Activated CD8-positive, alpha-beta memory T cell treated with anti-CD3 and anti-CD28 coated beads, Interleukin-2, amount 50 U/mL, for 1 hour (primary cell): ENCODE measurements around the gene C20orf204.

ENCODE experiments used
- DNase-seq: peaks from one replicate; pipeline ENCODE4 v3.0.0-alpha.2; 2020; ENCODE audit errors: extremely low read depth

Gene C20orf204

DNA sequence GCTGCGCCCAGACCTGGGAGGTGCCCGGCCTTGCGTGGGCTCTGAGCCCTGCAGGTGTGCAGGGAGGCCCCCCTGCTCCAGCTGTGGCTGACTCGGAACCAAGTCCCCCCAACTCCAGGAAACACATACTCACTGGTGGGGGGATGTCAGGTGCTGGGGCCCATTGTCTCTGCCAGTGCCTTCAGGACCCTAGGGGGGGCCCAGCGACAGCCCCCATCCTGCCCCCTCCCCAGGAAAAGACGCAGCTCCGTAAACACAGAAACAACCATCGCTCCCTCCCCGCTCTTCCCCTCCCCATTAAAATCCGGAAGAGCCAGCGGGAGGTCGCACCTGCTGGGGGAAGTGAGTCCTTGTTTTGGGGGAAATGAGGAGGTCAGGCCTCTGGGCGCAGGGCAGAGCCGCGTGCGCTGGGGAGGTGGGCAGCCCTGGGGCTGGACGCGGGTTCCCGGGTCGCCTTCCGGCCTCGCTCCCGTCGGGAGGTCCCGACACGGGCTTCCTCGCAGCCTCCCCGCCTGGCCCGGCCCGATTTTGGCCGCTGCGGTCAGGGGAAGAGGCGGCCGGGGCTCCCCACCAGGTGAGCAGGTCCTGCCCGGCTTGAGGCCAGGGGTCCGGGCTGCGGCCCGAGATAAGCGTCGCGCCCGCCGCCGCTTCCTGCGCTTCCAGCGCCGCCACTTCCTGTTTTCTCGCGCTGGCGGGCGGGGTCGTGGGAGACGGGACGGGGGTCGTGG lies 6.2 kb downstream of the C20orf204 start:
- no peak for DNase-seq

DNA sequence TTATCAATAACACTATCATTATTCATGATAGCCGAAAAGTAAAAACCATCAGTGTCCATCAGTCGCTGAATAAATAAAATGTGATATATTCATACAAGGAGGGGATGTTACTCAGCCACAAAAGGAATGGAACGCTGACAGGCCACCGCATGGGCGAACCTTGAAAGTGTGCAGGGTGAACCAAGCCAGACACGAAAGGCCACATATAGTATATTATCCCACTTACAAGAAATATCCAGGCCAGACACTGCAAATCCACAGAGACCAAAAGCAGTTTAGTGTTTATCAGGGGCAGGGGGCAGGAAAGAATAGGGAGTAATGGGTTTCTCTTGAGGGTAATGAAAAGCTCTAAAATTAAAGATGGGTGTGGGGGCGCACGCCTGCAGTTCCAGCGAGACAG lies 7.8 kb downstream of the C20orf204 start:
- no peak for DNase-seq

DNA sequence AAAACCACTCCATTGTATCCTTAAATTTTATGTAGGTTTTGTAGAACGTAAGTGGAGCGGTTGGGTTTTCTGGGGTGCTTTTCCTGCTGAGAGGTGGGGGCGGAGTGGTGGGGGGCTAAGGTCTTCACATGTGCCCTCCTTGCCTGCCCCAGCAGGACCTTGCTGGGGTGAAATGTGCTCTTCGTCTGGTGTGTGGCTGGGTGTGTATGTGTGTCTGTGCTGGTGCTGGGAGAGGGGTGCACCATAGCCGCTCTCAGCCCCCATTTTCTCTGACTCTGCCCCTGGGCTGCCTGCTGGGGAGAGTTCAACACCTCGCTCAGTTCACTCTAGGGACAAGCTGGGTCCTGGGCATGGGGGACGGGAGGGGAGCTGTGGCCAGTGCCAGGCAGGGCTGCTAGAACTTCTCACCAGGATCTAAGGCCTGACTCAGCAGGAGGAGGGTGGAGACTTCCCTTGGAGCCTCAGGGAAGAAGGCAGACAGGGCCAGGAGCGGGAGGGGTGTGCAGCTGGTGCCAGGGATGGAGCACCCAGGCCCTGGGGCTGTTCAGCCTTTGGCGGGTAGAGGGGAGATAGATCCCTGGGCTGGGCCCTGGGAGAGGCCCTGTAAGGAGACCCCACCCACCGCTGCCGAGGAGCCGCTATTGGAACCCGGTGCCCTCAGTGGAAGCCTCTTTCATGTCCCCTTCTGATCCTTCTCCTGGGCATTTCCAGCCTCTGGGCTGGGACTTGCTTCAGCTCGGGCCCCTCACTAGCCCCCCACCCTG lies 8.7 kb downstream of the C20orf204 start:
- no peak for DNase-seq

DNA sequence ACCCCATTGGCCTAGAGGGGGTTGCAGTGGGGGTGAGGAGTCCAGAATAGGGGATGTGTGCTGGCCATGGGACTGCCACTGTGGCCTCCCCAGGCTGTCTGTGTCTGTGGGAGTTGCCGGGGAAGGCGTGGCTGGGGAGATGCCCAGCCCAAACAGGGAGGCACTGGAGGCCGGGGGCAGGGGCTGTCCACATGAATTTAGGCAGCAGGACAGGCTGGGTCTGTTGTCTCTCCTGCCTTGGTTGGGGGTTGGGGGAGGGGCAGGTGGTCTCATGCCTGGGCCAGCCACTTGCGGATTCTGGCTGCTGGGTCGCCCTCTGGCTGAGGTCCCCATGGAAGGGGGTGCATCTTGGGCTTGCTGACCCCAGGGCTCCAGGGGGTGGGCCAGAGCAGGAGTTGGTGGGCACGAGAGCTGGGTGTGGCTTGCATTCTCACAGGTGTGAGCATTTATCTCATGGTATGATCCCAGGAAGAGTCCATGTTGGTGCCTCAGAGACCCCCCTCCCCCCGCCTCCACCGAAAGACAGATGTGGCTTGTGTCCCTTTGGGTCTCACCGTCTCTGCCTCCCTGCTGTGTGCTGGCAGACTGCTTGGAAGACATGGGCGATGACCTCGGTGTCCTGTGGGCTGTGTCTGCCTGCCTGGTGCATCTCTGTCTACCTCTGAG lies 9.5 kb downstream of the C20orf204 start:
- no peak for DNase-seq

DNA sequence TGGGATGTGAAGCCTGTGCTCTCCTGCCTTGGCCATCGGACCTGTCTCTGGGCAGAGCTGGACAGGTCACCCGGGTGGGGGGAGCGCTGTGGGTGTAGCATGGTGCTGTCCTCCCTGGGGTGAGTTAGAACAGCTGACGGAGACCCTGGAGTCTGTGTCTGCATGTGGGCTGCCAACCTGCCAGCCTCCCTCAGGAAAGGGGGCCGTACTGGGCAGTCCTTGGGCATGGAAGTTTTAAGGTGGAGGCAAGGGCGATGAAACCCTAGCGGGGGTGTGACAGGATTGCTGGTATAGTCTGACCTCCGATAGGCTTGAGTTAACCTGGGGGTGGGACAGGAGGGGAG lies 11.0 kb downstream of the C20orf204 start:
- DNase-seq: no peak

DNA sequence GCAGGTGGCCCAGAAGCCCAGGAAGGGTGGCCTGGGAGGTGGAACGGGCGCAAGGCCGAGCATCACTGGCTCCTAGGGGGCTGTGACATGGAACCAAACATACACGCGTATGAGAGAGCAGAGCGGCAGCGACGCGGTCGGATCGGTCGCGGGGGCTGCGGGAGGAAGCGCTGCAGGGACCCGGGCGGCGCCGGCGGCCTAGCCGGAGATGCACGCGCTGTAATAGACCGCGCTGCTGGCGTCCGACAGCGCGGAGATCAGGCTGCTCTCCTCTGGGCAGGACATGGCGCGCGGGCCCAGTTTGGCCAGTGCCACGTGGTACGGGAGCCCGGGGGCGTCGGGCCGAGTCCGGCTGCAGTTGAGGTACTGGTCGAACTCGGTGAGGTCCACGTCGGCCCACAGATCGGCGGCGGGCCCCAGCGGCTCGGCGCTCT lies 12.0 kb downstream of the C20orf204 start:
- DNase-seq: no peak

DNA sequence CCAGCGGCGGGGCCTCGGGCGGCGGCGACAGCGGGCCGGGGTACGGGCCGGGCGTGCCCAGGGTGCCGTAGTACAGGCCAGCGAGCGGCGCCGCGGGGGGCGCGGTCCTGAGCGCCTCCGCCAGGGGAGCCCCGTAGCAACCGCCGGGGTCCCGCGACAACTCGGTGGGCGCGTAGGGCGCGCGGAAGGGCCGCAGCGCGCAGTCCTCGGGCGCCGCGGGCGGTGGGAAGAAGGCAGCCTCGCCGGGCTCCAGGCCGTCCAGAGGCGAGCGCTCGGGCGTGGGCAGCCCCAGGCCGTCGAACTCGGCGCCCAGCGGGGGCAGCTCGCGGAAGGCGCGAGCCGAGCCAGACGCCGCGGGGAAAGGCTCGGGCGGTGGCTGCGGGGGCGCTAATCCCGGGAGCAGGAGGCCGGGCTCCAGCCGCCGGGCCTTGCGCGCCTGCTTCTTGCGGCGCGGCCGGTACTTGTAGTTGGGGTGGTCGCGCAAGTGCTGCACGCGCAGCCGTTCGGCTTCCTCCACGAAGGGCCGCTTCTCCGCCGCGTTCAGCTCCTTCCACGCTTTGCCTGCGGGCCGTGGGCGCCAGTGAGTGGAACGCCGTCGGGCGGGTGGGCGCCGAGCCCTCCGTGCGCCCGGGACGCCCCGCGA lies 12.5 kb downstream of the C20orf204 start:
- no peak for DNase-seq

DNA sequence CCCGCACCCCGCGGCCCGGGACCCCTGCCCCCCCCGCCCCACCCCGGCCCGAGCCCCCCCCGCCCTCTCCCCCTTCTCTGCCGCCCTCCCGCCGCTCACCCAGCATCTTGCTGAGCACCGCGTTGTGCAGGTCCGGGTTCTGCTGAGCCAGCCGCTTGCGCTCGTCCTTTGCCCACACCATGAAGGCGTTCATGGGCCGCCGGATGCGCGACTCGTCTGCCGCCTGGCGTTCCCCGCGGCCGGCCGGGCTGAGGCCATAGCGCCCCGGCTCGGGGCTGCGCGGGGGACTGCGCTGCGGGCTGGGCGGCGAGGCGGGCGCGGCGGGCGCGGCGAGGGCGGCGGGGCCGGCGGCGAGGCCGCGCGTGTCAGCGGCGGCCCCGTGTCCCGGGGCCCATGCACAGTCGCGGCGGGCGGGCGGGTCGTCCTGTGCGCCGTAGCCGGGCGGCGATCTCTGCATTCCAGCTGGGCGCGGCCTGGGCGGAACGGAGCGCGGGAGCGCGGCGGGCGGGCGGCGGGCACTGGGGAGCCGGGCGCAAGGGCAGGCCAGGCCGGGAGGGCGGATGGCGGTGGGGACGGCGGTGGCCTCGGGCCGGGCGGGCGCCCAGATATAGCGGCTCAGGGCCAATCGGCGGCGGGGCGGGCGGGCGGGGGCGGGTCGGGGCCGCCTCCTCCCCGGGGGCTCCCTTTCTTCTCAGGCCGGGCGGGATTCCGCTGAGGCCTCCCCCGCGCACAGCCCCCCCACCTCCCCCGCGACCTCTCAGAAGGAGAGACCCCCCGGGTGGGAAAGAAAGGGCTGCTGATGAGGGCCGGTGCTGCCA lies 13.3 kb downstream of the C20orf204 start, which contains the start of gene SOX18:
SOX18 (minus strand) TSS at position 580 of the 818 bp plus-strand sequence; CDS start at position 457, 123 bp downstream.
- no peak for DNase-seq

DNA sequence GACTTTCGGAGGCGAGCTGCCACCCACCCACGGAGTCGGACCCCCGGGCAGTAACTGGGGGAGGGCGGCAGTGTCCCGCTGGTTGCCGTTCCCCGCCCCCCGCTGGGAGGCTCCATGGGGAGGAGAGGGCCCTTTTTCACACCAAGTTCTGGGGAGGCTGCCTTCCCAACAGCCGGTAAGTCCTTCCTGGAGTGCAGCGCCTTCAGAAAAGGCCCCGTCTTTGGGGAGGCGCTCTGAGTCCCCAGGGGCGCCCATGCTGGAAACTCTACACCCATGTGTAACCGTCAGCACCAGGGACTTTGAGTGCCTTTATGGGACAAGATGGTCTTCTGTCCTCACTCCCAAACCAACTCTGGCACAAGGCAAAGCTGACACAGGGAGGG lies 13.9 kb downstream of the C20orf204 start:
- no peak for DNase-seq

DNA sequence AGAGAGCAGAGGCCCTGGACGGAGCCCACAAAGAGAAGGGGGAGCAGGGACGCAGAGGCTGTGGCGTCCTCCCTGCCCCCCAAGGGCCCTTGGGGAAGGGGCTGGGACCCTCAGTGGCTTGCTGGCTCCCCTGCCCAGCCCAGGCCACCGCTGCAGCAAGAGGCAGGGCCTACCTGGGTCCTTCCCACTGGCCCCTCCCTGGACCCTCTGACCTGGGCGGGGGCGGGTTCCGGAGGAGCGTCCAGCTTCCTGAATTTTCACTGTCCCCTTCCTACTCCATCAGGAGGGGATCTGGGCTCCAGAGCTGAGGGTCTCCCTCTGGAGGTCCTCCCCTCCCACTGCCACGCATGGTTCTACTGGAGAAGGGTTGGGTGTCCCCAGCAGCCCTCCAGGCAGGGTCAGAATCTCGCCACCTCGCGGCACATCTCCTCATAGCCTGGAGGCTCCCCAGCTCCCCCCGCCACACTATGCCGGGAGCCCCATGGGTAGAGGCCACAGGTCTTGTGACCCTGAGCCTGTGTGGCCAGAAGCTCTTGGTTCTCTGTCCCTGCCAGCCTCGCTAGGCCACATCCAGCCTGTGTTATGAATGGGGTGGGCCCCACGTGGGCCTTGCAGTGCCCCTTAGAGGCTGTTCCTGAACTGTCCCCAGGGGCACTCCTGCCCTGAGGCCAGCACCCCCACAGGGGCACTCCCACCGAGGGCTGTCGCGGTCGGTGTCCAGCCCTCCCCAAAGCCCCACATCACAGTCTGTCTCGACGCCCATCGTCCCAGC lies 14.5 kb downstream of the C20orf204 start:
- no peak for DNase-seq

DNA sequence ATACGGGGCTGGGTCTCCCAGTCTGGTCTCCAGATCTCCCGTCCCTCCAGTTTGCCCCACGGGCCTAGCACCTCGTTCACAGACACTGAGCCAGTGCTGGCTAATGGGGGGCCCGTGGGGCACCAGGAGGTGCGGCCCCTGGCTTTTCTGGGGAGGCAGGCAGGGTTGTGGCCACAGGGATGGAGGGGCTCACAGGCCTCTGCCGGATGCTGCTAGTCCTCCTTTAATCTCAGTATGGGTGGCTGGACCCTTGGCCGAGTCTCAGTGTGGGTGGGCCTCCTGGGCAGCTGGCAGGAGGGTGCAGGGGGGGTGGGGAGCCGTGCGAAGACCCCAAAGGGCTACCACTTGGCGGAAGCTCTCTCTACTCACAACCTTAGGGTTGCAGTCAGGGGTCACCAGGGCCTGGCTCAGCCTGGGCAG lies 15.1 kb downstream of the C20orf204 start:
- no peak for DNase-seq

DNA sequence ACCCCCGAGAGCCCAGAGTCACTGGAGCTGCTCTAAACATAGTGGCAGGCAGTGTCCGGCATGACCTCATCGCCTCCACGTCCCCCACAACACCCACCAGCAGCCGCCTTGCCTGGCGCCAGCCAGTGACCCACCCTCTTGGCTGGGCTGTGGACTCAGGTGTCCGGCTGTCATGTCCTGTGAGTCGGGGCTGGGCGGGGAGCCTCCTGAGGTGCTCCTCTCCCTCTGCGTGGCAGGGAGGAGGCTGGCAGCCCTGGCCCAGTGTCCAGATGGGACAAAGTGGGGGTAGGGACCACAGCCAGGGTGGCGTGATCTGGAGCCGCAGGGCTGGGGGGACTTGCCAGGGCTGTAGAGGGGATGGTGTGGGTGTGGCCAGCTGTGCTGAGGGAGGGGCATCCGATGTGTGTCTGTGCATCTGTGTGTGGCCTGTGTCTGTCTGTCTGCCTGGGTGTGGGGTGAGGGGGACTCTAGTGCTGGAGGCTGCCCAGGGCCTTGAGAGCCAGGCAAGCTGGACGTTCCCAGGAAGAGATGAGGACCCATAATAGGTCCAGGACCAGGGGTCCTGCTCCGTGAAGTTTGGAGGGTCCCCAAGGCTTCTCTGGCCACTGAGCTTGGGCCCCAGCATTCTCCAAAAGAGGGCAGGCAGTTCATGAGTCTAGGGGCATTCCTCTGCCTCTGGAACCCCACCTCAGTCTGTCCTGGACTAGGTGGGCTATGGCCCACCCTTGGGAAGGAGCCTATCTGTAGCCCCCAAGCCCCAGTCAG lies 15.8 kb downstream of the C20orf204 start:
- no peak for DNase-seq

DNA sequence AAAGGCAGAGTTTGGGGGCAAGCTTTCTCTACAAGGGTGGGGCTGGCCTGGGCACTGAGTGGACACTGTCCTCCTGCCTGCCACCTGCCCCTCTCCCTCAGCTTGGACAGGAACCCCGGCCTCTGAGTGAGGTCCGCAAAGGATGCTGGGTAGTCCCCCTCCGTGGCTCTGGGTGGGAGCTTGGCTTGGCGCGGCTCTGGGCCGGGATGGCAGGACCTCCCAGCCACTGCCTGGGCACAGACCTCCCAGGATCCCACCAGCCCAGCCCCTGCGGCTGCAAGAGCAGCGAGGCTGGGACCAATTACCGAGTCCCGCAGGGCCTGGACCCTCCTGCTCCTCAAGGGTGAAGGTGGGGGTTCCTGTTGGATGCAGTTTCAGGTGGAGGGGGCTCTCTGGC lies 16.3 kb downstream of the C20orf204 start:
- no peak for DNase-seq

DNA sequence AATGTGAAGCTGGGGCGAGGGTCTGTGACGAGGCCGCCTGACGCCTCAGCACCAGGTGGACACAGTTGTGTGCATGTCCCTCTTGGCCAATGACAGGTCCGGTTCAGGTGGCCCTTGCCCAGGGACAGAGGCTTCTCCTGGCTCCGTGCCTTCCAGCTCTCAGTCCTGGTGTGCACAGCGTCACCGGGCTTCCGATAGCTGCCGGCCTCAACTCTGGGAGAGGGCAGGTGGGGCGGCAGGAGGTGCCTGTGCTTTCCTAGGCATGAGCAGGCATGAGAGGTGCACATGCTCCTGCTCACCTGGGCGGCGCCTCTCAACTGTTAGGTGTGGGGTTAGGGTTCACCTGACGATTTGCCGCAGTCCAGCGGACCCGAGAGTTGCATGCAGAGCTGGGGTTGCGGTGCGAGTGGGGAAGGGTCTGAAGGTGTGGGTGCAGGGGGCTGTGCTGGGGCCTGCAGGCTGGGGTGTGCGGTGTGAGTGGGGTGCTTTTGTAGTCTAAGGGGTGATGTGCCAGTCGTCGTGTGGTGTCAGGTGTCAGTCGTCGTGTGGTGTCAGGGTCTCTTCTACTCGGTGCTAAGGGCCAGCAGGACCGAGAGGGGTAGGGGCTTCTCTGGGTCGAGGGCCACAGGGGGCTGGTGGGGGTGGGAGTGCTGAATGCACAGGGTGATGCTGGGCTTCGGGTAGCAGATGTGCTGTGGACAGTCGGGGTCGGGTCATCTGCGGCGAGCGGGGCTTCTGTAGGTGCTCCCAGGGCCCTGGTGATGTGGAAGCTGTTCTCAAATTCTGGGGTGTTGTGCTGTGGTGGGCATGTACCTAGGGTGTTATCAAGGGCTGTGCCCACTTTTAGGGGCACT lies 17.2 kb downstream of the C20orf204 start:
- DNase-seq: no peak

DNA sequence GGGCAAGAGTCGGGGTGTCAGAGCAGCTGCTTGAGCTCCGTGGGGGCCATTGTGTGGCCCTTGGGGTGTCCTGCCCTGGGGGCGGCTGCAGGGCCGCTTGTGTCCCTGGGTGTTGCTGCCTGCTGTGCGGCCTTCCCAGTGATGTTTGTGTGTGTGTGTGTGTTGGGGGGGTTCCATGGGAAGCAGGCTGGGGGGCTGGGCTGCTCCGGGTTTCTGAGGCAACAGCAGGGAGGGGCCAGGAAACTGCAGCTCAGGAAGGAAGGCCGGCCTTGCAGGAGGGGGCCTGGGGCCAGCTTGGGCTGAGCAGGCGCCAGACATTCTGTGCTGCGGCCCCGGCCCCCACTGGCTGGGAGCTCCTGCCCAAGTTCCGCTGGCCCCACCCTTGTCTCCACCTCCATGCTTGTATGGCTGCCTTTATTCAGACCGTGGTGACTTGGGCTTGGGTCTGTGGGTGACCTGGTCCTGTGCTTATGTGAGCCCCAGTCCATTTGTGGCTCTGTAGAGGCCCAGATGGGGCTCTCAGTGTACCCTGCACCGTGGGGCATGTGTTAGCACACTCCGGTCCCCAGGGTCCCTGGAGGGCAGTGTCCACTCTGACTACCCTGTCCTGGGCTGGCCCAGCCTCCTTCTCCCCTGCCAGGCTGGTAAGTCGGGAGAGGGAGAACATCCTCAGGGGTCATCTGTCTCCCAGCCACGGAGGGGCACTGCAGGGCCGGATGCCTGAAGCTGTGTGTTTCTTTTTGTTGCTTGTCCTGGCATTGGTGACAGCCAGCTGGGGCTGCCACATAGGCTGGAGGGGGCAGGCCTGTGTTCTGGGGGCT lies 18.1 kb downstream of the C20orf204 start:
- no peak for DNase-seq

DNA sequence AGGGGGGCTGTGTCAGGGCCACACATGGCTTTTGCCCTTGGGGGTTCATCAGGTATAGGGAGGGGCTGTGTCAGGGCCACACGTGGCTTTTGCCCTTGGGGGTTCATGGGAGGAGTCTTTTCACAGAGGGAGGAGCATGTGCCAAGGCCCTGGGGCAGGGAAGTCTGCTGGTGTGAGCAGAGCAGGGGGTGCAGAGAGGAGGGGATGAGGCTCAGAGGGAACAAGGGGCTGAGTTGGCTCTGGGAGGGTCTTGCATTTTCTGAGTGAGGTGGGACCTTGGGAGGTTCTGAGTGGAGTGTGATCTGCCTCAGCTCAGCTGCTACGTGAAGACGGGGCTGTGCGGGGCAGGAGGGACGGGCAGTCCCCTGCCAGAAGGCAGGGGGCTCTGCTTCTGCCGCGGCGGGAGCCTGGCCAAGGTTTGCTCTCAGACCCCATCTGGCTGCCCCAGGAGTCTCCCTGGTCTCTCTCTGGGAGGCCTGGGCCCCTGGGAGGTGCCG lies 19.5 kb downstream of the C20orf204 start:
- no peak for DNase-seq

DNA sequence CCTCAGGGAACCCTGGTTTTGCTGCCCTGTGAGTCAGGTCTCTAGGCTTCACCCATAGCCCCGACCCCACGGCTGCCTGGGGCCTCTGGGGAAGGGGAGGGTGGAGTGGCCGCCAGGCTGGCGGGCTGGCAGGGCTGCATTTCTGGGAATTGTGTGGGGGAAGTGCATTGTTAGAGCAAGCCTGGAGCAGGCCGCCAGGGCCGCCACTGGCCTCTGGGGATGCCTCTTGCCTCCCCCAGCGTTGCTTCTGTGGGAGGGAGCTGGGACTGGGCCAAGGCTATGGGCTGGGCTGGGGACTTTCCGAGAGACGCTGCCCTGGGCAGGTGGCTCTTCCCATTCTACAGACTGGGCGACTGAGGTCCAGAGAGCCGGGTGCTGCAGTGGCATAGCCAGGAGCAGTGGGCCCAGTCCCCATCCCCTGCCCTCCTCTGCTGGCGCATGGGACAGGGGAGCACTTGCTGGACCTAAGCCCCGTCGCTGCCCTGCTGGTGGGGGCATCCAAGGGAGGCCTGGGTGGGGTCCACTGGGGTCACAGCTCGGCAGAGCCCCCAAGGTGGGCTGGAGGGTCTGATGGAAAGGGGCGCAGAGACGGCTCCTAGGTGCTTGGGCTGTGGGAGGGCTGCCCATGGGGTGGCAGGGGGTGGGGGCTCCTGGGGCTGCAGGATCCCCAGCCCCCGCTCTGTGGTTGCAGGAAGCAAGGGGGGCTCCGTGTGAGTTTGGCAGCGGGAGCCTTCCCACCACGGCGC lies 20.1 kb downstream of the C20orf204 start:
- DNase-seq: no peak
